ENCODE measurements around the gene HNF4A.

Gene HNF4A

DNA sequence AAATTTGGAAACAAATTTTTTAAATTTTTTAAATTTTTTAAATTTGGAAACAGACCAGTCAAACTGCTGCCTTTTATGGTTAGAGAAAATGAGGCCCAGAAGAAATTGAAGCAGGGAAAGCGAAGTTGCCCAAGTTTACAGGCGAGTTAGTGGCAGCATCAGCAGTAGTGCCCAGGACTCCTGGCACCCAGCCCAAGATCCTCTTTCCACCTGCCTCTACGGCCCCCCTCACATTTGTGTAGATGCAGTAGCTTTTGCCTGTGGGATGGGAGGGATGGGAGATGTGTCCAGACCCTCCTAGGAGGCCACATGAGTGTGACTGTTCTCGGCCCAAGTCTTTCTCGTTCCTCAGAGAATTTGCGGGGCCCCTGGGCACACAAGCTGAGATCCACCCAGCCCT is 49.8 kb downstream of the HNF4A start:
- FAIRE-seq (no peak), DNase-seq (ENCODE audit: low spot score) (no peak)

DNA sequence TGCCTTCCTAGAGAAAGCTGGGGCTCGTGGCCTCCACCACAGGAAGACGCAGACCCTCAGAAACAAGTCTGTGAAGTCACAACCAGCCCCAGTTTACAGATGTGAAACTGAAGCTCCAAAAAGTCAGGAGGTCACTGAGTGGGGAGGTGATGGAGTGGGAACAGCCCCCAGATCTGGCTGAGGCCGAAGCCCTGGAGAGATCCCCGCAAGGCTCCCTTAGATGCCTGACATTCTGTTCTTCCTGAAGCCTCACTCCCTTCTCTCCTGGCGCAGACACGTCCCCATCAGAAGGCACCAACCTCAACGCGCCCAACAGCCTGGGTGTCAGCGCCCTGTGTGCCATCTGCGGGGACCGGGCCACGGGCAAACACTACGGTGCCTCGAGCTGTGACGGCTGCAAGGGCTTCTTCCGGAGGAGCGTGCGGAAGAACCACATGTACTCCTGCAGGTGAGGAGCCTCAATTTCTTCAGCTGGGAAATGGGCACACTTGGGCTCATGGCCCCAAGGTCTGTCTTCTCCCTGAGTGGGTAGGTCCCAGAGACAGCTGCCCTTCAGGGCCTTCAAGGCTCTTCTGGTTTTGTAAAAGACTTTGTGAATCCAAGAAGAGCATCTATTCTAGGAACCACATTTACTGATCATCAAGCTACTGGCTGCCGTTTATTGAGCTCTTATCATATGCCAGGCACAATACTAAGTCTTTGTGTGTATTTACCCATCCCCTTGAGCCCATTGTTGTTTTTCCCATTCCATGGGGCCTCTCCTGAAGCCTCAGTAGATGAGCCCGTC is 50.5 kb downstream of the HNF4A start:
- FAIRE-seq (no peak), DNase-seq (ENCODE audit: low spot score) (no peak)

DNA sequence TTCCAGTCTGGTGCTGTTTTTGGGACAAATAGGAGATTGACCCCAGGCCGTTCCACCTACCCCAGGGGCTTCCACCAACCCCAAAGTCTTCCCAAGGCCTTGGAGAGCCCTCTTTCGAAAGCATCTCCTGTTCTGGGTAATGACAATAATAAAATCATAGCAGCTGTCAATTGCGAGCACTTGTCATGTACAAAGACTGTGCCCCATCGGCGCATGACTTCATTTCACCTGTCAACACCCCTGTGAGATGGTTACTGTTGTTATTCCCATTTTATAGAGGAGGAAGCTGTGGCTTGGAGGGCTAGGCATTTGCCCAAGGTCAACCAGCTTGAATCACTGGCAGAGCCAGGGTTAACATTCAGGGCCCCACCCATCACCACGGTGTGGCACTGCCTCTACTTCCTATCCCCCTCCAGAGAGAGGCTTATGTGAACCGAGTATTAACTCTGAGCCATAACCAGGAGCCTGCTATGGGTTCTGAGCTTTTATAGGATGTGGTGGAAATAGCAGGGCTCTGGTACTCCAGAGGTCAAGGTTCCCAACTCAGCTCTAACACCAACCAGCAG is 51.2 kb downstream of the HNF4A start:
- FAIRE-seq (no peak), DNase-seq (ENCODE audit: low spot score) (no peak)

DNA sequence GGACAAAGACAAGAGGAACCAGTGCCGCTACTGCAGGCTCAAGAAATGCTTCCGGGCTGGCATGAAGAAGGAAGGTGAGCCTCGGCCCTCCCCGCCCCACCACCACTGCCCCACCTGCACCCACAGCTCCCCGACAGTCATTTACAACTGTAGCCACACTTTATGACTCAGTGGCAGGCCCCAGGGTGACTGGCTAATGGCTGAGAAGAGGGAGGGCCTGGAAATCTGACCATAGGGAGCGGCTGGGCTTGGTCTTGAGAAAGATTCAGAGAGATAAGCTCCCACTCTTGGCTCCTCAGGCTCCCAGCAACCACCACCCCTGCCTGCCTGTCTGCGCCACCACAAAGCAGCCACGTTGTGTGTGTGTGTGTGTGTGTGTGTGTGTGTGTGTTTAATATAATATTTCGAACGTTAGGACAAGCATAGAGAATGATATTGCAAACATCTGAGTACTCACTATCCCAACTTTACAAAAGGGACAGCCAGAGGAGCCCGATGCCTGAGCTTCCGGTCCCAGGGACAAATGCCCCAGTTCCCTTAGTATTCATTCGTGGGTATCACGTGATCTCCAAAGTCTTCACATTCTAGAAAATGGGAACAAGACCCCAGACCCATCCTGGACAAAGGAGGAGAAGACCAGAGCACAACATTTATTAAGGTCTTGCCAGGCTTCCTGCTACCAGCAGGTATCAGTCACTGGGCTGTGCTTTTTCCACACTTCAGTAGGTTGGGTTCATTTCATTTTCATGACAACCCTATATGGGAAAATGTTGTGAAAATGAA is 52.1 kb downstream of the HNF4A start:
- no peak for FAIRE-seq
- peak; percentile 72 for DNase-seq (ENCODE audit: low spot score)

DNA sequence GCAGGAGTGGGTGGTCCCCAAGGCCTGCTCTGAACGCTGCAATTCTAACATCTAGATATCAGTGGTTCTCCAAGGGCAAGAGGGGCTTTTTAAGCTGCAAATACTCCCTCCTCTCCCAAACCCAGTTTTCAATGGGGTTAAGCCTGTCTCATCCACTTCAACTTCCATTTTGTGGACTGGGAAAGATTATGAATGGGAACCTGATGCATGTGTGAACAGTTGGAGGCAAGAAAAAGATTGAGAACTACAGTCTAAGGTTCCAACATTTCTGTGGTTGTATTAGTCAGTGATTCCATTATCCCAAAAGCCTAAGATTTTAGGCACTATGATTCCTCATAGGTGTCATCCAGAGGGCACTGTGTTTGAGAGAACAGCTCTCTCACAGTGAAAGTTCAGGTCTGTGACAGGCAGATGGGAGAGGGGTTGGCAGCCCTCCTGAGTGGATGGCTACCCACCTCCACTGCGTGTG is 53.7 kb downstream of the HNF4A start:
- FAIRE-seq, result no peak
- peak; percentile 39 for DNase-seq (ENCODE audit: low spot score)

DNA sequence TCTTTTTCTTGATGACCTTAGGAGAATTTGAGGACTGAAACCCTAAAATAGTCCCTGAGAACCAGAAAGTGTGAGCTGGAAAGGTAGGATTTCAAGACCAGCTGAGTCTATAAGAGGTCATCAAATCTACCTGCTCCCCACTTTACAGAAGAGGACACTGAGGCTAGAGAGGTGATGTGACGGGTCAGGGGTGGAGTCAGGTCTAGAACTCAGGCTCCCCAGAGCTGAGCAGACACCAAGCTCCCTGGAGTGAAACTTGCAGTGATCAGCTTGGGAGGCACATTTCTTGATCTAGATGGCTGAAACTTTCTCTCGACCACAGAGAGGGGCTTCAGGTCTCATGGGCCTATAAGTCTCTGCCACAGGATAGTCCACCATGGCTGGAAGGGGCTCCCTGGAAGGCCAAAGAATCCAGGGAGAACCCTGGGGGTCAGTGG is 55.1 kb downstream of the HNF4A start:
- no peak for FAIRE-seq

DNA sequence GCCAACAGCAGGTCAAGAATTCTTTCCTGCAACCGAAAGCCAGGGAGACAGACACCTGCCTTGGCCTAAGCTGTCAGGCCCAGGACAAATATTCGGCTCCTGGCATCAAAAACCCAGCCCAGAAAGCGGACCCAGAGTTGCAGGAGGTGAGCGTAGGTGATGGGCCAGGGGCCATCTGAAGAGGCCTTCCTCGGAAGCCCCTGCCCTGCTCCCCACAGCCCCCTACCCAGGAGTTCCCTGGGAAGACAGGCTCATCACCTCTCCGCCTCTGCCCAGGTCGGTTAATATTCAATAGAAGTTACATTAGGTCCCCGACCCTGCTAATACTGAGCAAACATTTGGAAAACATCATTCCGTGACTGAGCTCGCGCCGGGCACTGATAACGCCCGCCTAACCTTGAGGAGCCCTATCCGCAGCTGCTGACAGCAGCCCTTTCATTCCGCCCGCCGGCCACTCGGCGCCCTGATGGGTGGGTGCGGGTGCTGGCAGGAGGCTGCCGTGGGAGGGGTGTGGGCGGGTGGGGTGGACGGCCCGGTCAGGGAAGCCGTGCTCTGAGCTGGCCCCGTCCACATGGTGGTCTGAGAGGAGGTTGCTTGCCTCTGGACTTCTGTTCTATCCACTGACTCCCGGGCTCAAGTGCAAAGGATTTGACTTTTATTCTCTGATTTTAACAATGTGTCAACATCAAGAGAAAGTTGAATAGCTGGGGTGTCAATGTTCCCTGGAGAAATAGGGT is 55.7 kb downstream of the HNF4A start:
- FAIRE-seq, result no peak
- DNase-seq (ENCODE audit: low spot score), result no peak

More for the DNA sequence above, 55.1 kb downstream of the HNF4A start:
- no peak for DNase-seq (ENCODE audit: low spot score)

DNA sequence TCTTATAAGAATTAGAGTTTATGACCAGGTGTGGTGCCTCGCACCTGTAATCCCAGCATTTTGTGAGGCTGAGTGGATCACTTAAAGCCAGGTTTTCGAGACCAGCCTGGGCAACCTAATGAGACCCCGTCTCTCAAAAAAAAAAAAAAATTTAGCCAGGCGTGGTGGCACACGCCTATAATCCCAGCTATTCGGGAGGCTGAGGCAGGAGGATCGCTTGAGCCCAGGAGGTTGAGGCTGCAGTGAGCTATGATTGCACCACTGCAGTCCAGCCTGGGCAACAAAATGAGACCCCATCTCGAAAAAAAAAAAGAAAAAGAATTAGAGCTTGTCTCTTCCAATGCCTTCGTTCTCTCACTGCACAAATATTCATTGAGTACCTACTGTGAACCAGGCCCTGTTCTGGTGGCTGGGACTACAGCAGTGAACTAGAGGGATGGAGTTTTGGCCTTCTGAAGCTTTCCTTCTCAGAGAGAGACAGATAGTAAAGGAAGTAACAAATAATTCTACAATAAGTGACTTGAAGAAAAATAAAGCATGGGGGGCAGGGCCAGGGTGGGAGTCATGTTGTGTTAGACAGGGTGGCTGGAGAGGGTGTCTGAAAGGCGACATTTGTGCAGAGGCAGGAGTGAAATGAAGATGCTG is 56.4 kb downstream of the HNF4A start:
- DNase-seq (ENCODE audit: low spot score) (no peak), FAIRE-seq (no peak)

DNA sequence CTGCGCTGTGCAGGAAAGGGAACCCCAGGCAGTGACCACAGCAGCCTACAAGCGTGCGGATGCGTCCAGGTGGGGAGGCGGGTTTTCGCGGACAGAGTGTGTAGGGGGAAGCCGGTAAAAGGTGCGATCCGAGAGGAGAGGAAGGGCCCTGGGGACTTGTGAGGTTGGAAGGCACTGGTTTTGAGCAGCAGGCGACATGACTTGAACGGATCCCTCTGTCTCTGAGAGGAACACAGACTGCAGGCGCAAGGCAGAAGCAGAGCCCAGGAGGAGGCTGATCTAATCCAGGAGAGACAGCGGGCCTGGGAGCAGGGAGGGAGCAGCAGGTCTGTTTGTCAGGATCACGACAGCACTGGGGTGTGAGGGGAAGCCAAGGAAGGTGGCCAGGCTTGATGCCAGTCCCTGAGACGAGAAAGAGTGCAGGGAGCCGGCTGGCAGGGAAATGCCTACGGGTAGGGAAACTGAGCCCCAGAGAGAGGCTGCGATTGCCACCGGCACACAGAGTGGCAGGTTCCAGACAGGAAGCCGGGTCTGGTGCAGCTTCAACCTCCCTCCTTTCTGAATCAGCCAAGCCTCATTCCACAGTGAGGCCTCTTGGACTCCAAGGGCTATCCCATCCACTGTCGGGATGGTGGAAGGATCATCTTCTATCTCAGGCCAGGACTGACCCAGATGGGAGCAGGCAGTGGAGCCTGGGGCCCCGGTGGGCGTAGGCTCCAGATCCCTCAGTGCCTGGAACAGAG is 57.1 kb downstream of the HNF4A start:
- DNase-seq (ENCODE audit: low spot score), result no peak
- no peak for FAIRE-seq

DNA sequence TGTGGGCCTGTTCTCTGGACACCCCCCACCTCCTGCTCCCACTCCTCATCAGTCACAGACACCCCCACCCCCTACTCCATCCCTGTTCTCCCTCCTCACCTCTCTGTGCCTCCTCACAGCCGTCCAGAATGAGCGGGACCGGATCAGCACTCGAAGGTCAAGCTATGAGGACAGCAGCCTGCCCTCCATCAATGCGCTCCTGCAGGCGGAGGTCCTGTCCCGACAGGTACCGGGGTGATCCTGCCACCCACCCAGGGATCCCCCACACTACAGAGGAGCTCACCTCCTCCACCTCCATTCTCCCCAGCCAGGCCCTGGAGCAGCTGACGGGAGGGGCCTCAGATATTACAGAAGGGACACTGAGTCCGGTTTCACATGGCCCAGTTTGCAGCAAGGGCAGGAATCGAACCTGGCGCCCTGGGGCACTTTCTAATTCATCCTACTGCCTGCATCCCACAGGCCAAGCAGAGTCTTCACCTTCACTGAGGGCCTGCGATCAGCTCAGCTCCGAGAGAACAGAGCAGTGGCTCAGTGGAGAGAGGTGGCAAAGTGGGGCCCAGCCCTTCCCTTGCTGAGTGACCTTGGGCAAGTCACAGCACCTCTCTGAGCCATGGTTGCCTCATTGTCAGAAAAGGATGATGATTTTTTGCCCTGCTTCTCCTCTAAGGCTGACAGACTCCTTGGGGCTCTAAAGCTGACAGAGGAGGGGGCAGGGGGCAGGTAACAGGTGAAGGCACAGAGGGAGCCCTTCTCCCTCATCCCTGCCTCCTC is 58.3 kb downstream of the HNF4A start:
- FAIRE-seq, result peak; percentile 71
- DNase-seq (ENCODE audit: low spot score), result no peak

DNA sequence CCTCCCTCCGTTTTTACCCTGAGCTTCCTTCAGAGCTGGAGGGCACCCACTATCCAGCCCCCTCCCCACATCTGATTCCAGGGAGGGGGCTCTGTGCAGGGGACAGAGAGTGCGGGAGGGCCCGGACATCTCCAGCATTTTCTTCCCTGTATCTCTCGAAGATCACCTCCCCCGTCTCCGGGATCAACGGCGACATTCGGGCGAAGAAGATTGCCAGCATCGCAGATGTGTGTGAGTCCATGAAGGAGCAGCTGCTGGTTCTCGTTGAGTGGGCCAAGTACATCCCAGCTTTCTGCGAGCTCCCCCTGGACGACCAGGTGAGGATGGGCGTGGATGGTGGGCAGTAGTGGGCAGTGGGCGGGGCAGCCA is 58.8 kb downstream of the HNF4A start:
- FAIRE-seq, result no peak
- no peak for DNase-seq (ENCODE audit: low spot score)

DNA sequence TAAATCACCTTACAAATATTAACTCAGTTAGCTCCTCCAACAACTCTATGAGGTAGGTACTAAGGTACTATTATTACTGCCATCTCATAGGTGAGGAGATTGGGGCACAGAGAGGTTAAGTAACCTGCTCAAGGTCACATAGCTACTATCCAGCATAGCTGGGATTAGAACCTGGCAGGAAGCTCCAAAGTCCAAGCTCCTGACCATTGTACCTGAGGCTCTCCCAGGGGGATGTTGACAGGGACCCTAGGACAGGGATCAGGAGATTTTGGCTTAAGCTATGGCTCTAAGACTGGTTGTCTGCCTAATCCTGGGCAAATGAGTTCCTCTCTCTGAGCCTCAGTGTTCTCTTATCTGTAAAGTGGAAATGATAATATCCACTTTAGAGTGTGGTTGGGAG is 59.3 kb downstream of the HNF4A start:
- FAIRE-seq, result no peak

DNA sequence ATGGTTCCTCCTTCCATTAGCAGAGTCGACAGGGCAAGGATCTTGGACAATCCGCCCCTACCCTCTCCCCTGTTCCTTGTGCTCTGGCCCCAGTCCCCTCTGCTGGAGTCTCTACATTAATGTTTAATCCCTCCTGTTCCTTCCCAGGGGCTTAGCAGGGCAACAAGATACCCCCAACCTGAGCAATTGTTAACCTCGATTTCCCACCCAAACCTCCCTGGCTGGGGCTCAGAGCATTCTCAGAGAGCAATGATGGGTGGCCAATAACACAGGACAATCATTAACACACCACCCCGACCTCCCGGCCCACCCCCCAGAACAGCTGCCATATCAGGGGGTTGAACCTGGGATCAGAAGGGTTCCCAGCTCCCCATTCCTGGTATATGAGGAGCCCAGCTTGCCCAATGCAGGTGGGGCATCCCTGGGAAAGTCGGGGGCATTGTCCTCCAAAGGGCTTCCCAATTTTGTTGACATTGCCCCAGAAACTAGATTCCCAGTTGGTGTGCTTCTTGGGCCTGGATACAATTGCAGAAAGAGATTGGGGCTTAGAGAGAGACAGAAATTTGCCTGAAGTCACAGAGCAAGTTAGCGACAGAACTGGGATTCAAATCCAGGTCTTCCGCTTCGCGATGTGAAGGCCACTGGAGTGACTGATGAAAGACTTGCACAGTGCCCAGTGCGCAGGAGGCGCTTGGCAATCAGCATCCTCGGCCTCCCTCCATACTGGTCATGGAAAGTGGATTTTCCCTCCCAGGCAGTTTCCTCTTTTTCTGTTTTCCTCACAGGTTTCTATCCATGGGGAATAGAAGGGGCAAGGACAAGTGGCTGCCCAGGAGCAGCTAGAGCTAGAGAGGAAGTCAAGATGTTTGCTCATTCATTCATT is 60.6 kb downstream of the HNF4A start:
- DNase-seq (ENCODE audit: low spot score) (no peak), FAIRE-seq (no peak)

More for the DNA sequence above, 59.3 kb downstream of the HNF4A start:
- no peak for DNase-seq (ENCODE audit: low spot score)

DNA sequence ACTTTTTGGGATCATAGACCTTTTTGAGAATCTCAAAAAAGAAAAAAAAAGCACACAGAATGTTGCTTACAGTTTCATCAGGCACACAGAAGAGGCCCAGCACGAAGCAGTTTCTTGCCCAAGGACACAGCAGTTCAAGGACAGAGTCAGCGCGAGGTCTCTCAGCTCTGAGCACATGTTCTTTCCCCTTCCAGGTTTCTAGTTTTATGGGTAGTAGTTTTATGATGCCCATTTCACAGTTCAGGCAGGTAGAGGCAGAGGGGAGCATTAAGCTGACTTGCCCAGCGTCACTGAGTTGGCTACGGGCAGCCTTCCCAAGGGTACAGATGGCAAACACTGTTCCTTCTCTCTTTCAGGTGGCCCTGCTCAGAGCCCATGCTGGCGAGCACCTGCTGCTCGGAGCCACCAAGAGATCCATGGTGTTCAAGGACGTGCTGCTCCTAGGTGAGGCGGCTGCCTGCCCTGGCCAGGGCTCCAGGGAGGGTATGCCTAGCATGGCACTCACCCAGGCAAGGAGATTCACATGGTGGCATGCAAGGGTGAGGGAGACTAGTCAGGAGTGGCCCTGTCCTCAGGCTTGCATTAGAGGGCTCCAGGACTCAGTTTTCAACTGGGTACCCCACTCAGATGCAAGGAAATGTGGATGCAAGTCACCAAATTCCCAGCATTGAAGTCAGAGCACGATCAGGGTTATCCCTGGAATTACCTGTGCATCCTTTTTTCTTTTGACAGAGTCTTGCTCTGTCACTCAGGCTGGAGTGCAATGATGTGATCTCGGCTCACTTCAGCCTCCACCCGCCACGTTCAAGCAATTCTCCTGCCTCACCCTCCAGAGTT is 62.8 kb downstream of the HNF4A start:
- no peak for DNase-seq (ENCODE audit: low spot score)
- no peak for FAIRE-seq

DNA sequence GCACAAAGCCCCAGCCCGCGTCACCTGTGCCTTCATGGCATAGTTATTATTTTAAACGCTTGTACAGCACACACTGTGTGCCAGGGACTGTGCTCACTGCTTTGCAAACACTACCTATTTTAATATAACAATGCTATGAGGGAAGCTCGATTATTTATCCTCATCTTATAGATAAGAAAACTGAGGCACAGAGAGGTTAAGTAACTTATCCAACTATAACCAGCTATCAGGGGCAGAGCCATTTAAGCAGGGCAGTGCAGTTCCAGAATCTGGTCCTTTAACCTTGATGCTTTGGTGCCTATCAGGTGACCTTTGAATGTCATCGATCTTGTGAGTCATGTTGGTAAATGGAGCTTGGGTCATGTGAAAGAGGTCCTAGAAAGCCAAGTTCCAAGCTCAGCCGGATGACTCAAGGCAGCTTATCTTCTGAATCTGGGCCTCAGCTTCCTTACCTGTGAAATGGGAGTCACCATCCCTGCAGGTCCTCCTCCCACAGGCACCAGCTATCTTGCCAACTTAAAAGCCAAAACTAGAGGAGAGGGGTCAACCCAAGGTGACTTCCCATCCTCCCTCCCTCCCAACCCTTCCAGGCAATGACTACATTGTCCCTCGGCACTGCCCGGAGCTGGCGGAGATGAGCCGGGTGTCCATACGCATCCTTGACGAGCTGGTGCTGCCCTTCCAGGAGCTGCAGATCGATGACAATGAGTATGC is 63.8 kb downstream of the HNF4A start:
- FAIRE-seq (no peak), DNase-seq (ENCODE audit: low spot score) (no peak)

DNA sequence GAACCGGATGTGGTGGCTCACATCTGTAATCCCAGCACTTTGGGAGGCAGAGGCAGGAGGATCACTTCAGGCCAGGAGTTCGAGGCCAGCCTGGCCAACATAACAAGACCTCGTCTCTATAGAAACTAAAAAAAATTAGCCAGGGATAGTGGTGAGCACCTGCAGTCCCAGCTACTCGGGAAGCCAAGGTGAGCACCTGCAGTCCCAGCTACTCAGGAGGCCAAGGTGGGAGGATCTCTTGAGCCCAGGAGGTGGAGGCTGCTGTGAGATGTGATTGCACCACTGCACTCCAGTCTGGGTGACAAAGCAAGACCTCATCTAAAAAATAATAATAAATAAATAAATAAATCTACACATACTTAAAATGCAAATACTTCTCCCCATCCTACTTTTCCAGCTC is 65.0 kb downstream of the HNF4A start:
- FAIRE-seq (no peak), DNase-seq (ENCODE audit: low spot score) (no peak)

DNA sequence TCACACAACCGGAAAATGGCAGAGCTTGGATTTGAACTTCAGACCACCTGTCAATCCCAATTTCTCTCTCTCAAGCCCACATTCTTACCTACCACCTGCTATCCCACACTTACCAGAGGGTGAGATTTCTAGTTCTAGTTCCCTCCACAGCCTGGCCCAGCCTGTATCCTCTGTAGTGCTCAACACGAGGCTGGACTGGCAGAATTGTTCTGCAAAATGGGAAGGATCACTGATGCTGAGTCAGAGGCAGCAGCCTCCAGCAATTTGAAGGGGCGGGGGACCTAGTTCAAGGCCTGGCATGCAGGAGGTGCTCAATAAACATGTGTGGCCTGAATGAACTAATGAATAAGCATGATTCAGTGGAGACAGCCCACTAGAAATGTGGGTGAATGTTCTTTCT is 66.6 kb downstream of the HNF4A start:
- DNase-seq (ENCODE audit: low spot score), result peak; percentile 58
- FAIRE-seq, result no peak

All from urothelium cell line (cell line).